HepG2 (cell line): Measurements from ENCODE around the gene FGGY. TPM values are rescaled to one million over a fixed set of nuclear protein-coding genes. Genes with fewer than 3 reads are reported as not detected.

ENCODE experiments used
- ATAC-seq: fragments of 200-7000 bp; cut with Tn5 transposase; 3 replicates; pipeline ENCODE4 v1.9.1; 2020; ENCODE audit warnings: mild to moderate bottlenecking, moderate library complexity
- BruUV-seq: library from RNA; stranded (reverse); fragments of 400-500 nt; replicated peaks from 2 replicates; lab custom pipeline; 2021; lab: Mats Ljungman, UMichigan
- CTCF ChIA-PET: fragments of 300-600 bp; formaldehyde crosslinking; extraction: SDS; loops from one replicate; lab custom pipeline; 2021; ENCODE audit warnings: low total read pairs, inconsistent platforms, low intra/inter-chr PET ratio; lab: Yijun Ruan, JAX
- POLR2A ChIA-PET: fragments of 350-600 bp; sonication (Branson Sonifier 250); formaldehyde crosslinking; loops from one replicate; lab custom pipeline; 2020; ENCODE audit warnings: antibody characterized with exemption, inconsistent platforms; lab: Yijun Ruan, JAX
- DNase-seq: peaks from one replicate; pipeline ENCODE4 v3.0.0-alpha.2; 2015; ENCODE audit warnings: low spot score
- FAIRE-seq: peaks from 3 replicates; lab custom pipeline; 2011; peaks lifted over from hg19 to GRCh38; lab: Jason Lieb, UNC
- H2AFZ ChIP-seq: one replicate; pipeline ENCODE4 v1.6.1; 2011; ENCODE audit warnings: low read length, inconsistent platforms
- H3K27ac ChIP-seq: fragments of 300-600 bp; 3 replicates; pipeline ENCODE4 v1.8.0; 2011; ENCODE audit warnings: mixed run types, mild to moderate bottlenecking, mixed read lengths, low read length, inconsistent platforms; ENCODE audit not compliant: insufficient read depth; ENCODE audit errors: extremely low read length
- H3K27me3 ChIP-seq, 2 experiments: fragments of 200-600 bp in 1 of 2; 2 replicates in 1 of 2; 3 replicates in 1 of 2; pipeline versions ENCODE4 v1.6.0 to v1.8.0; 2011; ENCODE audit warnings: low read length in 2 of 2, mild to moderate bottlenecking in 2 of 2, moderate library complexity in 2 of 2, inconsistent platforms in 1 of 2; ENCODE audit not compliant: insufficient read depth in 2 of 2, control insufficient read depth in 1 of 2
- H3K36me3 ChIP-seq, 2 experiments: fragments of 200-600 bp in 1 of 2; replicated peaks in 1 of 2; 2 replicates in 1 of 2; 3 replicates in 1 of 2; pipeline versions ENCODE4 v1.5.1 to v1.8.0; 2011; ENCODE audit warnings: low read length in 2 of 2, inconsistent platforms in 1 of 2; ENCODE audit not compliant: insufficient read depth in 2 of 2, control insufficient read depth in 1 of 2
- H3K4me1 ChIP-seq: 2 replicates; pipeline ENCODE4 v1.5.1; 2012; ENCODE audit warnings: low read length, inconsistent platforms; ENCODE audit not compliant: insufficient read depth
- H3K4me2 ChIP-seq: 2 replicates; pipeline ENCODE4 v1.6.0; 2011; ENCODE audit warnings: low read depth, low read length, inconsistent platforms
- H3K4me3 ChIP-seq, 3 experiments: fragments of 200-600 bp in 1 of 3; sonication (generic), shearing (Covaris generic) in 1 of 3; replicated peaks in 1 of 3; 2 replicates each; pipeline ENCODE4 v1.5.1; 2011 to 2016; ENCODE audit warnings: low read length in 3 of 3, inconsistent platforms in 2 of 3, low read depth in 2 of 3, mild to moderate bottlenecking in 2 of 3, control low read depth in 1 of 3, mixed read lengths in 1 of 3; ENCODE audit not compliant: insufficient read depth in 1 of 3
- H3K79me2 ChIP-seq: one replicate; pipeline ENCODE4 v1.6.1; 2011; ENCODE audit warnings: low read length, inconsistent platforms; ENCODE audit not compliant: insufficient read depth
- H3K9ac ChIP-seq: 2 replicates; pipeline ENCODE4 v1.6.0; 2011; ENCODE audit warnings: mild to moderate bottlenecking, low read depth, low read length, inconsistent platforms; ENCODE audit not compliant: insufficient read depth
- H3K9me3 ChIP-seq: 2 replicates; pipeline ENCODE4 v1.5.1; 2012; ENCODE audit warnings: mild to moderate bottlenecking, low read length
- H4K20me1 ChIP-seq: 2 replicates; pipeline ENCODE4 v1.6.0; 2011; ENCODE audit warnings: inconsistent platforms, mild to moderate bottlenecking, low read length, moderate library complexity; ENCODE audit not compliant: insufficient read depth
- BHLHE40 ChIP-seq: IDR thresholded peaks from 2 replicates; pipeline ENCODE4 v1.6.1; 2011; ENCODE audit warnings: low read length, improper control_type of control experiment
- EZH2 ChIP-seq: conservative IDR thresholded peaks from 2 replicates; pipeline ENCODE4 v1.6.1; 2012; ENCODE audit warnings: mild to moderate bottlenecking, low read depth, low read length, moderate library complexity
- FOXK1 ChIP-seq: sonication (generic); formaldehyde crosslinking; IDR thresholded peaks from 2 replicates; pipeline ENCODE4 v1.4.0; 2020; ENCODE audit warnings: low read depth, missing genetic modification reagents, borderline replicate concordance
- GABPB1 ChIP-seq: IDR thresholded peaks from 2 replicates; pipeline ENCODE4 v1.6.1; 2016; ENCODE audit warnings: mild to moderate bottlenecking, missing genetic modification reagents, moderate library complexity, missing compliant biosample characterization
- MYC ChIP-seq: sonication (generic); formaldehyde crosslinking; IDR thresholded peaks from 2 replicates; pipeline ENCODE4 v1.9.0; 2021; ENCODE audit warnings: missing genetic modification reagents, borderline replicate concordance
- NFE2 ChIP-seq: sonication (generic); formaldehyde crosslinking; IDR thresholded peaks from 2 replicates; pipeline ENCODE4 v1.4.0; 2020; ENCODE audit warnings: missing genetic modification reagents
- NFKBIZ ChIP-seq: IDR thresholded peaks from 2 replicates; pipeline ENCODE4 v1.6.1; 2018; ENCODE audit warnings: missing genetic modification reagents, missing compliant biosample characterization
- RAD51 ChIP-seq: fragments of 450-650 bp; IDR thresholded peaks from 2 replicates; pipeline ENCODE4 v1.6.1; 2016; ENCODE audit warnings: borderline replicate concordance
- SALL1 ChIP-seq: sonication (generic); formaldehyde crosslinking; IDR thresholded peaks from 2 replicates; pipeline ENCODE4 v1.8.0; 2022; ENCODE audit warnings: mild to moderate bottlenecking, missing genetic modification reagents
- ZBTB1 ChIP-seq: sonication (generic); formaldehyde crosslinking; IDR thresholded peaks from 2 replicates; pipeline ENCODE4 v1.4.0; 2020; ENCODE audit warnings: missing genetic modification reagents, borderline replicate concordance
- ZNF251 ChIP-seq: sonication (generic); formaldehyde crosslinking; IDR thresholded peaks from 2 replicates; pipeline ENCODE4 v1.9.0; 2021; ENCODE audit warnings: mild to moderate bottlenecking, missing genetic modification reagents
- ZNF292 ChIP-seq: sonication (generic); formaldehyde crosslinking; IDR thresholded peaks from 2 replicates; pipeline ENCODE4 v1.8.1; 2022; ENCODE audit warnings: mild to moderate bottlenecking, low read depth, missing genetic modification reagents, borderline replicate concordance
- ZNF441 ChIP-seq: sonication (generic); formaldehyde crosslinking; IDR thresholded peaks from 2 replicates; pipeline ENCODE4 v1.7.0; 2021; ENCODE audit warnings: missing genetic modification reagents, borderline replicate concordance
- ZNF563 ChIP-seq: sonication (generic); formaldehyde crosslinking; IDR thresholded peaks from 2 replicates; pipeline ENCODE4 v1.8.0; 2022; ENCODE audit warnings: mild to moderate bottlenecking, moderate library complexity, missing genetic modification reagents
- WGBS: methylation state at CpG from one replicate; pipeline ENCODE4 v1.1.6; 2017; ENCODE audit warnings: low lambda C conversion rate; 5-methylcytosine and 5-hydroxymethylcytosine counted together
- in situ Hi-C: cut with HindIII; loops from 2 replicates; pipeline ENCODE4 v1.10.0; 2017; ENCODE audit warnings: low pct_unique_long_range_greater_than_20kb; ENCODE audit not compliant: extremely low pct_ligation_motif_present
- intact Hi-C: fragments of 100-400 bp; cut with micrococcal nuclease; formaldehyde crosslinking; loops from one replicate; pipeline ENCODE4 v1.10.0; 2022; ENCODE audit not compliant: unreplicated experiment
- polyA plus RNA-seq, 8 experiments: library from polyadenylated mRNA; depleted of rRNA in 3 of 8; stranded (reverse) in 7 of 8; unstranded in 1 of 8; fragments of >200 nt; fragmentation: Illumina TruSeq in 4 of 8; extraction: Trizol in 4 of 8; gene quantifications; 2 replicates each; pipeline versions ENCODE4 v1.2.1 to v1.2.3, GENCODE V29; 2011 to 2016; ENCODE audit warnings: low read depth in 4 of 8, missing spikeins in 1 of 8, mixed read lengths in 1 of 8; ENCODE audit not compliant: insufficient read depth in 1 of 8
- total RNA-seq, 5 experiments: library from RNA; depleted of rRNA; stranded (reverse); fragments of >200 nt; fragmentation: Illumina TruSeq; extraction: Trizol; gene quantifications; 2 replicates each; pipeline ENCODE4 v1.2.3, GENCODE V29; 2016; ENCODE audit warnings: low read depth in 1 of 5
- TF ChIP-seq, protein P1 (sequence below): sonication (generic); formaldehyde crosslinking; conservative IDR thresholded peaks from 2 replicates; pipeline ENCODE4 v1.8.1; 2023; ENCODE audit warnings: missing genetic modification reagents
- TF ChIP-seq, protein P2 (sequence below): sonication (generic); formaldehyde crosslinking; IDR thresholded peaks from 2 replicates; pipeline ENCODE4 v1.4.0; 2020; ENCODE audit warnings: mild to moderate bottlenecking, missing genetic modification reagents

FGGY gene
- total and polyA plus RNA-seq, 2 of the 13 experiments (the other 11 are each of a cell fraction or from before 2014, with no cell fraction given): 15.7 to 27.5 TPM

- no peaks in the 10 kb centered on the region for H3K27me3 ChIP-seq
- no peak for FAIRE-seq
- CTCF ChIA-PET: no interaction called here
- no peak overlapping the region for H3K27ac ChIP-seq
- no TSS peak for BruUV-seq
- H2AFZ ChIP-seq: no peak overlapping the region
- TF ChIP-seq GABPB1 (CRISPR knock-in tag): no peak
- TF ChIP-seq FOXK1: no peak
- TF ChIP-seq NFKBIZ: no peak
- no peak for TF ChIP-seq MYC (CRISPR knock-in tag)
- no peak for TF ChIP-seq ZNF251 (CRISPR knock-in tag)
- no peak for TF ChIP-seq NFE2 (CRISPR knock-in tag)
- TF ChIP-seq ZNF441: no peak
- TF ChIP-seq, protein P1, sequence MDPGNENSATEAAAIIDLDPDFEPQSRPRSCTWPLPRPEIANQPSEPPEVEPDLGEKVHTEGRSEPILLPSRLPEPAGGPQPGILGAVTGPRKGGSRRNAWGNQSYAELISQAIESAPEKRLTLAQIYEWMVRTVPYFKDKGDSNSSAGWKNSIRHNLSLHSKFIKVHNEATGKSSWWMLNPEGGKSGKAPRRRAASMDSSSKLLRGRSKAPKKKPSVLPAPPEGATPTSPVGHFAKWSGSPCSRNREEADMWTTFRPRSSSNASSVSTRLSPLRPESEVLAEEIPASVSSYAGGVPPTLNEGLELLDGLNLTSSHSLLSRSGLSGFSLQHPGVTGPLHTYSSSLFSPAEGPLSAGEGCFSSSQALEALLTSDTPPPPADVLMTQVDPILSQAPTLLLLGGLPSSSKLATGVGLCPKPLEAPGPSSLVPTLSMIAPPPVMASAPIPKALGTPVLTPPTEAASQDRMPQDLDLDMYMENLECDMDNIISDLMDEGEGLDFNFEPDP (CRISPR knock-in tag): no peak
- TF ChIP-seq ZBTB1 (CRISPR knock-in tag): no peak
- TF ChIP-seq BHLHE40: no peak
- TF ChIP-seq ZNF563 (CRISPR knock-in tag): no peak
- TF ChIP-seq EZH2: no peak
- no peak for TF ChIP-seq ZNF292 (CRISPR knock-in tag)
- no peak for TF ChIP-seq SALL1 (CRISPR knock-in tag)
- TF ChIP-seq, protein P2, sequence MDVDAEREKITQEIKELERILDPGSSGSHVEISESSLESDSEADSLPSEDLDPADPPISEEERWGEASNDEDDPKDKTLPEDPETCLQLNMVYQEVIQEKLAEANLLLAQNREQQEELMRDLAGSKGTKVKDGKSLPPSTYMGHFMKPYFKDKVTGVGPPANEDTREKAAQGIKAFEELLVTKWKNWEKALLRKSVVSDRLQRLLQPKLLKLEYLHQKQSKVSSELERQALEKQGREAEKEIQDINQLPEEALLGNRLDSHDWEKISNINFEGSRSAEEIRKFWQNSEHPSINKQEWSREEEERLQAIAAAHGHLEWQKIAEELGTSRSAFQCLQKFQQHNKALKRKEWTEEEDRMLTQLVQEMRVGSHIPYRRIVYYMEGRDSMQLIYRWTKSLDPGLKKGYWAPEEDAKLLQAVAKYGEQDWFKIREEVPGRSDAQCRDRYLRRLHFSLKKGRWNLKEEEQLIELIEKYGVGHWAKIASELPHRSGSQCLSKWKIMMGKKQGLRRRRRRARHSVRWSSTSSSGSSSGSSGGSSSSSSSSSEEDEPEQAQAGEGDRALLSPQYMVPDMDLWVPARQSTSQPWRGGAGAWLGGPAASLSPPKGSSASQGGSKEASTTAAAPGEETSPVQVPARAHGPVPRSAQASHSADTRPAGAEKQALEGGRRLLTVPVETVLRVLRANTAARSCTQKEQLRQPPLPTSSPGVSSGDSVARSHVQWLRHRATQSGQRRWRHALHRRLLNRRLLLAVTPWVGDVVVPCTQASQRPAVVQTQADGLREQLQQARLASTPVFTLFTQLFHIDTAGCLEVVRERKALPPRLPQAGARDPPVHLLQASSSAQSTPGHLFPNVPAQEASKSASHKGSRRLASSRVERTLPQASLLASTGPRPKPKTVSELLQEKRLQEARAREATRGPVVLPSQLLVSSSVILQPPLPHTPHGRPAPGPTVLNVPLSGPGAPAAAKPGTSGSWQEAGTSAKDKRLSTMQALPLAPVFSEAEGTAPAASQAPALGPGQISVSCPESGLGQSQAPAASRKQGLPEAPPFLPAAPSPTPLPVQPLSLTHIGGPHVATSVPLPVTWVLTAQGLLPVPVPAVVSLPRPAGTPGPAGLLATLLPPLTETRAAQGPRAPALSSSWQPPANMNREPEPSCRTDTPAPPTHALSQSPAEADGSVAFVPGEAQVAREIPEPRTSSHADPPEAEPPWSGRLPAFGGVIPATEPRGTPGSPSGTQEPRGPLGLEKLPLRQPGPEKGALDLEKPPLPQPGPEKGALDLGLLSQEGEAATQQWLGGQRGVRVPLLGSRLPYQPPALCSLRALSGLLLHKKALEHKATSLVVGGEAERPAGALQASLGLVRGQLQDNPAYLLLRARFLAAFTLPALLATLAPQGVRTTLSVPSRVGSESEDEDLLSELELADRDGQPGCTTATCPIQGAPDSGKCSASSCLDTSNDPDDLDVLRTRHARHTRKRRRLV (CRISPR knock-in tag): no peak
- no peak for TF ChIP-seq RAD51
- TF ChIP-seq, all 625 proteins: peak for 0
- DNase-seq (no peak), ATAC-seq (no peak)
- WGBS: 100% methylated on average over 3 of the region's 4 CpGs
- in situ Hi-C loops (no loop called here), intact Hi-C loops (no loop called here)
- peaks cover 40% of the 10 kb centered on the region for H3K4me1 ChIP-seq
- no peaks in the 10 kb centered on the region for H3K79me2 ChIP-seq
- H3K36me3 ChIP-seq: no peaks in the 10 kb centered on the region; a peak in 1 of 5 replicates
- H3K9me3 ChIP-seq: peaks cover 23% of the 10 kb centered on the region
- POLR2A ChIA-PET: no interaction called here
- no peaks in the 10 kb centered on the region for H4K20me1 ChIP-seq
- H3K4me3 ChIP-seq: no peak overlapping the region
- H3K9ac ChIP-seq: no peak overlapping the region
- no peak overlapping the region for H3K4me2 ChIP-seq
Measured at GRCh38 chr1:59736744-59737143, 439.9 kb downstream of the FGGY start.
